HEK293 (cell line): Measurements from ENCODE around the gene SELENOT.

Experiments
- PRDM1 ChIP-seq: fragments of 450-650 bp; formaldehyde crosslinking; IDR thresholded peaks from 2 replicates; pipeline ENCODE4; 2016; ENCODE audit warnings: missing biosample characterization, missing genetic modification characterization
- ZNF292 ChIP-seq: fragments of 450-650 bp; formaldehyde crosslinking; IDR thresholded peaks from 2 replicates; pipeline ENCODE4 v1.5.1; 2016; ENCODE audit warnings: low read depth, missing biosample characterization, missing genetic modification characterization, borderline replicate concordance
- TF ChIP-seq, protein P1 (sequence below): fragments of 450-650 bp; formaldehyde crosslinking; IDR thresholded peaks from 2 replicates; pipeline ENCODE4 v1.5.1; 2016; ENCODE audit warnings: missing biosample characterization, missing genetic modification characterization
- TF ChIP-seq, protein P2 (sequence below): fragments of 450-650 bp; formaldehyde crosslinking; IDR thresholded peaks from 2 replicates; pipeline ENCODE4 v1.5.1; 2017; ENCODE audit warnings: missing biosample characterization, missing genetic modification characterization

DNA sequence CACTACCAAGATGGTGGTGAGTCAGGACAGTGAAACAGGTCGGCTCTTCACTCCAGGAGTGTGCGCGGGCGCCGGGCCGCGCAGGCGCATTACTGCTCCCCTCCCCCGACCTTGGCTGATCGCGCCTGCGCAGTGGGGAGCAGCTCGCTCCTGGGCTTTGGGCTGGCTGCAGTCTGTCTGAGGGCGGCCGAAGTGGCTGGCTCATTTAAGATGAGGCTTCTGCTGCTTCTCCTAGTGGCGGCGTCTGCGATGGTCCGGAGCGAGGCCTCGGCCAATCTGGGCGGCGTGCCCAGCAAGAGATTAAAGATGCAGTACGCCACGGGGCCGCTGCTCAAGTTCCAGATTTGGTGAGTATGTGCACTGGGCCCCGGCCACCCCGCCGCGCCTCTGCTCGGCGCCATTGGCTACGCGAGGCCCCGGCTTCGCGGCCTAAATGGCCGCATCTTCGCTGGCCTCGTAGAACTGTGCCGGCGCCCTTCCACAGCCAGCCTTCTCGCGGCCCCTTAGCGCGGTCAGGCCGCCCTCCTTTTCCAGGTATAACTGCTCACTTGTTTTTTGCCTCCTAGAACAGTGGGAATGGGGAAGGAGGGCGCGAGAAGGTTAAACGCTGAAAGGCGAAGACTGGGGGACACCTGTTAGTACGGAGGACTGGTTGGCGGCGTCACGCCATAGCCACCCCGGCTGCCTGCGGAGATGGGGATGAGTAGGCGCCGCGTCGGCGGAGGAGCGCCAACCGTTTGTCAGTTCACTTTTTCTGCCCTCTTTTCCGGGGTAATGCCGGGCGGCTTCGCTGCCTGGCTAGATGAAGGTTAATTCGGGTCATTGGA lies at the start of gene SELENOT:
- TF ChIP-seq, protein P1, sequence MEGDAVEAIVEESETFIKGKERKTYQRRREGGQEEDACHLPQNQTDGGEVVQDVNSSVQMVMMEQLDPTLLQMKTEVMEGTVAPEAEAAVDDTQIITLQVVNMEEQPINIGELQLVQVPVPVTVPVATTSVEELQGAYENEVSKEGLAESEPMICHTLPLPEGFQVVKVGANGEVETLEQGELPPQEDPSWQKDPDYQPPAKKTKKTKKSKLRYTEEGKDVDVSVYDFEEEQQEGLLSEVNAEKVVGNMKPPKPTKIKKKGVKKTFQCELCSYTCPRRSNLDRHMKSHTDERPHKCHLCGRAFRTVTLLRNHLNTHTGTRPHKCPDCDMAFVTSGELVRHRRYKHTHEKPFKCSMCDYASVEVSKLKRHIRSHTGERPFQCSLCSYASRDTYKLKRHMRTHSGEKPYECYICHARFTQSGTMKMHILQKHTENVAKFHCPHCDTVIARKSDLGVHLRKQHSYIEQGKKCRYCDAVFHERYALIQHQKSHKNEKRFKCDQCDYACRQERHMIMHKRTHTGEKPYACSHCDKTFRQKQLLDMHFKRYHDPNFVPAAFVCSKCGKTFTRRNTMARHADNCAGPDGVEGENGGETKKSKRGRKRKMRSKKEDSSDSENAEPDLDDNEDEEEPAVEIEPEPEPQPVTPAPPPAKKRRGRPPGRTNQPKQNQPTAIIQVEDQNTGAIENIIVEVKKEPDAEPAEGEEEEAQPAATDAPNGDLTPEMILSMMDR (tag by site-specific recombination): peak; percentile 97
- no peak for TF ChIP-seq ZNF292 (tag by site-specific recombination)
- TF ChIP-seq, protein P2, sequence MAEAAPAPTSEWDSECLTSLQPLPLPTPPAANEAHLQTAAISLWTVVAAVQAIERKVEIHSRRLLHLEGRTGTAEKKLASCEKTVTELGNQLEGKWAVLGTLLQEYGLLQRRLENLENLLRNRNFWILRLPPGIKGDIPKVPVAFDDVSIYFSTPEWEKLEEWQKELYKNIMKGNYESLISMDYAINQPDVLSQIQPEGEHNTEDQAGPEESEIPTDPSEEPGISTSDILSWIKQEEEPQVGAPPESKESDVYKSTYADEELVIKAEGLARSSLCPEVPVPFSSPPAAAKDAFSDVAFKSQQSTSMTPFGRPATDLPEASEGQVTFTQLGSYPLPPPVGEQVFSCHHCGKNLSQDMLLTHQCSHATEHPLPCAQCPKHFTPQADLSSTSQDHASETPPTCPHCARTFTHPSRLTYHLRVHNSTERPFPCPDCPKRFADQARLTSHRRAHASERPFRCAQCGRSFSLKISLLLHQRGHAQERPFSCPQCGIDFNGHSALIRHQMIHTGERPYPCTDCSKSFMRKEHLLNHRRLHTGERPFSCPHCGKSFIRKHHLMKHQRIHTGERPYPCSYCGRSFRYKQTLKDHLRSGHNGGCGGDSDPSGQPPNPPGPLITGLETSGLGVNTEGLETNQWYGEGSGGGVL: no peak
- TF ChIP-seq PRDM1 (tag by site-specific recombination): no peak
